ENCODE measurements around the gene GALNT2. TPM values are rescaled to one million over a fixed set of nuclear protein-coding genes. Genes with fewer than 3 reads are reported as not detected.
A peak's percentile ranks its signal among the peaks of the same experiment; 100 is the strongest.

Gene GALNT2
- total RNA-seq, 2 donors from 2014 or later: 47.4 to 67.3 TPM

- no peaks in the 10 kb centered on the region for H3K9me3 ChIP-seq
- H3K27ac ChIP-seq: no peak overlapping the region
- H3K9ac ChIP-seq (ENCODE audit: low read depth in 2 of 2, low read length in 2 of 2): no peak overlapping the region
- no peaks in the 10 kb centered on the region for H3K27me3 ChIP-seq
- intact Hi-C loops (cut with DNase I): no loop called here
- no peak for TF ChIP-seq CTCF (IDR thresholded peaks at IDR 0.05)
- H3K4me3 ChIP-seq: no peak overlapping the region
- no peaks in the 10 kb centered on the region for H3K36me3 ChIP-seq
- DNase-seq: peak; percentile 31
- peaks cover 3% of the 10 kb centered on the region for H3K4me1 ChIP-seq
These were observed 91.6 kb downstream of the GALNT2 start for GRCh38 chr1:230158415-230159291.

DNA sequence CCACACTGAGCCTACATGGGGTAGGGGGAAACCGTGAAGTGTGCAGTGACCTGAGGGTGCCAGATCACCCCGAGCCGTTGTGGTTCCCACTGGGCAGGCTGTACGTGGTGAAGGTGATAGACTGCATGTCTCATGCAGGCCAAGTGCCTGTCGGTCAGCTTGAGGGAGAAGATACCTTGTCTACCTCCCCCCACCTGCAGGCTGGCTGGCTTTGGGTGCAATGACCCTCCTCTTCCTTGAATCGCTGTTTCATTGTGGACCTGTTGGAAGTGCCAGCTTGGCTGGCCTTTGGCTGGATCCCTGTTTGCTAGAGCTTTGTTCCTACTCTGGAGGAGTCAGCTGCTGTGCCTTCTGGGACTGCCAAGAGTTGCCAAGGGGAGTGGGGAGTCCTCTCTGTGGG is 92.5 kb downstream of the GALNT2 start:
- H3K9ac ChIP-seq (ENCODE audit: low read depth in 2 of 2, low read length in 2 of 2): no peak overlapping the region
- no peaks in the 10 kb centered on the region for H3K36me3 ChIP-seq
- no peak for DNase-seq
- no peak for TF ChIP-seq CTCF (IDR thresholded peaks at IDR 0.05)
- intact Hi-C loops (cut with DNase I): no loop called here
- H3K4me3 ChIP-seq: no peak overlapping the region
- H3K27me3 ChIP-seq: no peaks in the 10 kb centered on the region
- no peaks in the 10 kb centered on the region for H3K9me3 ChIP-seq
- H3K27ac ChIP-seq: no peak overlapping the region
- H3K4me1 ChIP-seq: peaks cover 3% of the 10 kb centered on the region

DNA sequence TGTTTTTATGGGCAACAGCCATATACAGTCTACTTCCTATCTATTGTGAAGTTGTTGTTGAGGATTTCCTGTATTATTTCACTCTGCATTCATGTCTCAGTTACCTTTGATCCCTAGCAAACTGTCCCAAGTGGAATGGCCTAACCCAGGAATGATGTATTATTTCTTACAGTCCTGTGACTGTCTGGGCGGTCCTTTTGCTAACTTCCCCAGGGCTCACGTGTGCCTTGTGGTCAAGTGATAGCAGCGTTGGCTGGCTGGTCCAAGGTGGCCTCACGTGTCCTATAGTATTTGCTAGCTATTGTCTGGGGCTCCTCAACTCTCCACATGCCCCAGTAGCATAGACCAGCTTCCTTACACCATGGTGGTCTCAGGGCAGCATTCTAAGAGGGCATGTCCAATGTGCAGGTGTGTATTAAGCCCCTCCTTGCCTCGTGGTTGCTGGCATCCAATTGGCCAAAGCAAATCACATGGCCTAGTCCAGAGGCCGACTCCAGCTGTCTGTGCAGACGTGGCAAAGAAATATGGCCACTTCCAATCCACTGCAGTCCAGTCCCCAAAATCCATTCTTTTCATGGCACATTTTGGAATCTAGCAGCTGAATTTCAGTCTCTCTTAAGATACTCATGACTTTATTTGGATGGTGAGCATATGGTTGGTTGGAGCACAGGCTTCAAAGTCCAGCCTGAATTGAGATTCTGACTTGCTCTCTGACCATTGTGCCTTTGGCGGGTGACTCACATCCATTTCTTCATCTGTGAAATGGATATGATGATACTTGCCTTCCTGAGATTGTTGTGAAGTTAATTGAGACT is 94.1 kb downstream of the GALNT2 start:
- no peak overlapping the region for H3K27ac ChIP-seq
- intact Hi-C loops (cut with DNase I): loop anchor here (10.0 kb wide), 1 partner anchor 496 kb away; no protein-coding TSS in a partner anchor
- H3K4me1 ChIP-seq: peaks cover 3% of the 10 kb centered on the region
- H3K36me3 ChIP-seq: no peaks in the 10 kb centered on the region
- DNase-seq: no peak
- H3K9ac ChIP-seq (ENCODE audit: low read depth in 2 of 2, low read length in 2 of 2): no peak overlapping the region
- H3K27me3 ChIP-seq: no peaks in the 10 kb centered on the region
- H3K4me3 ChIP-seq: no peak overlapping the region
- H3K9me3 ChIP-seq: no peaks in the 10 kb centered on the region
- TF ChIP-seq CTCF (IDR thresholded peaks at IDR 0.05): no peak

- Histone ChIP-seq H3K27ac (no peak overlapping the region), H3K9ac (ENCODE audit: low read depth in 2 of 2, low read length in 2 of 2) (no peak overlapping the region), H3K4me1 (peaks cover 3% of the 10 kb centered on the region), H3K9me3 (no peaks in the 10 kb centered on the region), H3K36me3 (no peaks in the 10 kb centered on the region), H3K4me3 (no peak overlapping the region), H3K27me3 (no peaks in the 10 kb centered on the region)
- intact Hi-C loops (cut with DNase I): loop anchor here (10.0 kb wide), 1 partner anchor 498 kb away; no protein-coding TSS in a partner anchor
- TF ChIP-seq CTCF (IDR thresholded peaks at IDR 0.05): no peak
- DNase-seq: no peak
These were observed 96.2 kb downstream of the GALNT2 start for GRCh38 chr1:230163205-230163604.

DNA sequence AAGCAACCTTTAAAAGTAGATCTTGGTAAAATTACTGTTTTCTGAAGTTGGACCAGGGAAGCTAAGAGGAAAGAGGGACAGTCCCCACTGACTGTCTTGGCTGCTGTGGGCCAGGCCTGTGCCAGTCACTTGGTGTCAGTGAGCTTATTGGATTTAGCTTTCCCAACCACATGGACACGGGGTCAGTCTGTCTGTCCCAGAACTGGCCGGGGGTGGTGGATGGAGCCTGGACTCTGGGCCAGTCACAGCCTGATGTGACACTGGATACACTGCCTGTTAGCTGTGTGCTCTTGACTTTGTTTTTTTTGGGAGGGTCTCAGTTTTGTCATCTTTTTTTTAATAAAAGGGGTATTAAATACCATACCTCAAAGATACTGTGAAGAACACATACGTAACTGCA is 96.7 kb downstream of the GALNT2 start:
- no peaks in the 10 kb centered on the region for H3K27me3 ChIP-seq
- no peak overlapping the region for H3K4me3 ChIP-seq
- no peak overlapping the region for H3K27ac ChIP-seq
- DNase-seq: no peak
- no peaks in the 10 kb centered on the region for H3K36me3 ChIP-seq
- H3K9ac ChIP-seq (ENCODE audit: low read depth in 2 of 2, low read length in 2 of 2): no peak overlapping the region
- H3K9me3 ChIP-seq: no peaks in the 10 kb centered on the region
- intact Hi-C loops (cut with DNase I): loop anchor here (10.0 kb wide), 1 partner anchor 499 kb away; no protein-coding TSS in a partner anchor
- H3K4me1 ChIP-seq: peaks cover 2% of the 10 kb centered on the region
- TF ChIP-seq CTCF (IDR thresholded peaks at IDR 0.05): no peak

Data from colonic mucosa (tissue), 4 donors.